Epithelial cell of proximal tubule (primary cell): ENCODE measurements around the gene CCDC122. TPM values are rescaled to one million over a fixed set of nuclear protein-coding genes. Genes with fewer than 3 reads are reported as not detected.

Source experiments
- DNase-seq: peaks from one replicate; pipeline ENCODE4 v3.0.0-alpha.2; 2011; ENCODE audit warnings: low read depth
- H3K4me3 ChIP-seq: 2 replicates; pipeline ENCODE4 v1.5.1; 2011; ENCODE audit warnings: low read depth, mild to moderate bottlenecking, low read length
- total RNA-seq: library from RNA; depleted of rRNA; stranded (reverse); fragments of >200 nt; gene quantifications from 2 replicates; pipeline ENCODE4 v1.2.3, GENCODE V29; 2015
- TF ChIP-seq, protein P1 (sequence below): conservative IDR thresholded peaks from 2 replicates; pipeline ENCODE4 v1.5.1; 2012; ENCODE audit warnings: low read depth, mild to moderate bottlenecking, low read length

The CCDC122 gene
- total RNA-seq, 1 donor from 2014 or later, result 46.3 TPM

DNA sequence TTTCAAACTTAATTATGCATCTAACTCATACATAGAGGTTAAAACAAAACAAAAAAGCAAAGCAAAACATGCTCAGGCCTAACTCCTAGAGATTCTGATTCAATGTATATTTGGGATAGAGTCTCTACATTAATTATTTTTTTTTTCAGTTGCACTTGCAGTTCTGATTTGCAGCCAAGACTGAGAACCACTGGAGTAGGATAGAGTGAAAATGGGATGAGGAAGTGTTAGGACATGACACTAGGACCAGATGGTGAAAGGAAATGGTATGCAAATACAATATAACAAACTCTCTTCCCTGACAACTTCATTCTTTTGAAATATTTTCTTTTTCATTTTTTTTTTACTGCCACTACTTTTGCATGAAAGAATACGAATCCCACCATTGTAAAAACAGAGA lies 1.8 kb downstream of the CCDC122 start:
- no peak overlapping the region for H3K4me3 ChIP-seq
- TF ChIP-seq, protein P1, sequence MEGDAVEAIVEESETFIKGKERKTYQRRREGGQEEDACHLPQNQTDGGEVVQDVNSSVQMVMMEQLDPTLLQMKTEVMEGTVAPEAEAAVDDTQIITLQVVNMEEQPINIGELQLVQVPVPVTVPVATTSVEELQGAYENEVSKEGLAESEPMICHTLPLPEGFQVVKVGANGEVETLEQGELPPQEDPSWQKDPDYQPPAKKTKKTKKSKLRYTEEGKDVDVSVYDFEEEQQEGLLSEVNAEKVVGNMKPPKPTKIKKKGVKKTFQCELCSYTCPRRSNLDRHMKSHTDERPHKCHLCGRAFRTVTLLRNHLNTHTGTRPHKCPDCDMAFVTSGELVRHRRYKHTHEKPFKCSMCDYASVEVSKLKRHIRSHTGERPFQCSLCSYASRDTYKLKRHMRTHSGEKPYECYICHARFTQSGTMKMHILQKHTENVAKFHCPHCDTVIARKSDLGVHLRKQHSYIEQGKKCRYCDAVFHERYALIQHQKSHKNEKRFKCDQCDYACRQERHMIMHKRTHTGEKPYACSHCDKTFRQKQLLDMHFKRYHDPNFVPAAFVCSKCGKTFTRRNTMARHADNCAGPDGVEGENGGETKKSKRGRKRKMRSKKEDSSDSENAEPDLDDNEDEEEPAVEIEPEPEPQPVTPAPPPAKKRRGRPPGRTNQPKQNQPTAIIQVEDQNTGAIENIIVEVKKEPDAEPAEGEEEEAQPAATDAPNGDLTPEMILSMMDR, result no peak

DNA sequence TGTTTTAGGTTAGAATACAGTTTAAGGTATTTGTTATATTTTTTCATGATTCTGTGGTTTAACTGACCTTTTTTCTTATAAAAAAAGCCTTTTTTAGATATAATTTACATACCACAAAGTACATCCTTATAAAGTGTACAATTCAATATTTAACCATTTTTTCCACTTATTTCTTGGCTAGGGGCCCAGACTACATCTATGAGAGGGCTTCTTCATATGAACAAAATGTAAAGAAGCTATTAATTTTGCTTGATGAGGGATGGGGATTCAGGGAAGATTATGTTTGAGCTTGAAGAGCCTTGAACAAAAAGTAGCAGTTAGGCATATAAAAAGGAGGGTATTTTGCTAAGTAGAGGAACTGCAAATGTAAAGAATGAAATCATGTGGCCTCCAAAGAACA lies 2.2 kb downstream of the CCDC122 start:
- no peak for DNase-seq
- H3K4me3 ChIP-seq, result no peak overlapping the region
- TF ChIP-seq, protein P1, result no peak

More for the DNA sequence above, 1.8 kb downstream of the CCDC122 start:
- DNase-seq, result no peak

DNA sequence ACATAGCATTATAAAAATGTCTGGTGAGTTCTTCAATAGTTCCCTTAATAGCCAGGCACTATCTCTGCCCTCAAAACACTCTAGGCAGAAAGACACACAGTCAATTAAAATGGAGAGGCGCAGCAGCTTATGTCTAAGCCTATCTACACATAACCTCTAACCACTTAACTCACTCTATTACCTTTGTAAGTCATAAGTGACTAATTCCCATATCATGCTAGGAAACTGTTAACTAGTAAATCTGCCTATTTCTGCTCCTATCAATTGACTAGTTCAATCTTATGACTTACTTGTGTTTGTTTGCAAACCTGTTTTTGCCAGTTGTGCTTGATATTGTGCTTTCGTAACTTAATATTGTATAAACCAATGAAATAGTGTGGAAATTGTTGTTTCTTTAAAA lies 3.2 kb downstream of the CCDC122 start:
- DNase-seq, result no peak
- no peak overlapping the region for H3K4me3 ChIP-seq
- TF ChIP-seq, protein P1, result no peak

DNA sequence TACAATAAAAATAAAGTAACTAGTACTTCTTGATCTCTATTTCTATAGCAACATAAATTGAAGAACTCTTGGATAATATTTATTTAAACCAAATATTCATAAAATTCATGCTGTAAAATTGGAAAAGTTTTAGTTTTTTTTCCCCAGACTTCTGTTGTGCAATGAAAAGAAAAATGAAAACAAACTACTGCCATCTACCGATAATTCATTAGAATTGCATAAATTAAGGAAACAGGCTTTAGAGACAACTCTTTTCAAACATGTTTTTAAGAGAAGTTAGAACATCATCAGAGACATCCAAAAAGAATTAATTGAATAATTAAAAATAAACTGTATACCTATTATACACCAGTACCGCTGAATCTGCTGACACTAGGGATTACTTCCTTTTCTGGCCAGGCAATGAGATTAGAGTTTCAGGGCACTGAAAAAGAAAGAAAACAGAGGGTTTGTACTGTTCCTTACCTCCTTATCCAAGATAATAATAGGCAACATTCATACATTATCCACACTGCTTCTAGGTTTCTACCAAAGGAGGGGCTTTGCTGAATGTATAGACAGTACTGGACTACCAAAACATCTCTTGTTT lies 4.9 kb downstream of the CCDC122 start:
- no peak overlapping the region for H3K4me3 ChIP-seq
- no peak for DNase-seq
- TF ChIP-seq, protein P1, result no peak

DNA sequence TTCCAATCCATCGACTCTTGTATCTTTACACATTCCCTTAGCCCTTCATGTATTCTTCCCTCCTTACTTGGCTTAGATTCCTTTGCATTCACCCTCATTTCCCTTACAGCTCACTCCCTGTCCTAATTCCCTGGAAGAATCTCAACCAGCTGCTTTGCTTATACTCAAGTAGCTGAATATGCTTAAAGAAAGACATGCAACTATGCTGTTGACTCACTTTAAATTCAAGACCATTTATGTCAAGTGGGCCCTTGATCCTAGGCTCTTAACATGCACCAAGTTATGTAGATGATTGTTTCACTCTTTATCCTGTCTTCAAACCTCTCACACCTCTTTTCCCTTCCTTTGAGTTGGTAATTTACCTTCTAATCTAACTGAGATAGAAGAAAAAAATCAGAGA lies 7.4 kb downstream of the CCDC122 start:
- H3K4me3 ChIP-seq, result no peak overlapping the region
- TF ChIP-seq, protein P1, result no peak
- no peak for DNase-seq

DNA sequence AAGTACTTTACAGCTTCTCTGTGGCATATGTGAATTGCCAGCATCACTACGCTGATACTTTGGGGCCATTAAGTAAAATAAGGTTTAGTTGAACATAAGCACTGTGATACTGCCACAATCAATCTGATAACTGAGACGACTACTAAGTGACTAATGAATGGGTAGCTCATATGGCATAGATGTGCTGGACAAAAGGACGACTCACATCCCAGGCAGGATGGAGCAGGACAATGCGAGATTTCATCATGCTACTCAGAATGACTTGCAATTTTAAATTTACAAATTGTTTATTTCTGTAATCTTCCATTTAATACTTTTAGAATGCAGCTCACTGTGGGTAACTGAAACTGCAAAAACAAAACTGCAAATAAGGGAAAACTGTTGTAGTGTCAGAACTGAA lies 13.6 kb downstream of the CCDC122 start:
- DNase-seq, result no peak
- TF ChIP-seq, protein P1, result no peak

DNA sequence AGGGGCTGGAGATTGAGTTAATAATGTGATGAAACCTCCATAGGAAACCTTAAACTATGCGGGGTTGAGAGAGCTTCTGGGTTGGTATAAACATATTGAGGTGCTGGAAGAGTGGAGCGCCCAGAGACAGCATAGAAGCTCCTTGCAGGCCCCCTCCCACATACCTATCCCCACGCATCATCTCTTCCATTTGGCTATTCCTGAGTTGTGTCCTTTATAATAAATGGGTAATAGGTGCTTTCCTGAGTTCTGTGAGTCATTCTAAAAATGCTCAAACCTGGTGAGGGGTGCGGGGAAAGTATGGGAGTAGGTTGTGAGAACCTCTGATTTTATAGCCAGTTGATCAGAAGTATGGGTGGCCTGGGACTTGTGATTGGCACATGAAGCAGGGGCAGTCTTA lies 14.6 kb downstream of the CCDC122 start:
- no peak overlapping the region for H3K4me3 ChIP-seq
- DNase-seq, result no peak
- TF ChIP-seq, protein P1, result no peak

More for the DNA sequence above, 13.6 kb downstream of the CCDC122 start:
- H3K4me3 ChIP-seq, result no peak overlapping the region
